ENCODE results near the gene NDST1.

DNA sequence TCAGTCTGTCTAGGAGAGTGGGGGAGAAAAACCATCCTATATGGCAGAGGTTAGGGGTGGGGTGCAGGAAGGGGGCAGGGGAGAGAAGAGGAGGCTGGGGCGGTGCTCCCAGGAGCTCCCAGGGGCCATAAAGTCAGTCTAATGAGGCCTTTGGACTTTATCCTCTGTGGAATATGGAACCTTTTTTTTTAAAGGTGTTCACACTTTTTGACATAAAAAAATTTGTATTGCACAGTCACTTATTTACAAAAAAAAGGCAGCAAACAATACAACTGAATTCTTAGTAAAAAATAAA, 80.6 kb downstream of the NDST1 start:
- TF ChIP-seq, protein P1, sequence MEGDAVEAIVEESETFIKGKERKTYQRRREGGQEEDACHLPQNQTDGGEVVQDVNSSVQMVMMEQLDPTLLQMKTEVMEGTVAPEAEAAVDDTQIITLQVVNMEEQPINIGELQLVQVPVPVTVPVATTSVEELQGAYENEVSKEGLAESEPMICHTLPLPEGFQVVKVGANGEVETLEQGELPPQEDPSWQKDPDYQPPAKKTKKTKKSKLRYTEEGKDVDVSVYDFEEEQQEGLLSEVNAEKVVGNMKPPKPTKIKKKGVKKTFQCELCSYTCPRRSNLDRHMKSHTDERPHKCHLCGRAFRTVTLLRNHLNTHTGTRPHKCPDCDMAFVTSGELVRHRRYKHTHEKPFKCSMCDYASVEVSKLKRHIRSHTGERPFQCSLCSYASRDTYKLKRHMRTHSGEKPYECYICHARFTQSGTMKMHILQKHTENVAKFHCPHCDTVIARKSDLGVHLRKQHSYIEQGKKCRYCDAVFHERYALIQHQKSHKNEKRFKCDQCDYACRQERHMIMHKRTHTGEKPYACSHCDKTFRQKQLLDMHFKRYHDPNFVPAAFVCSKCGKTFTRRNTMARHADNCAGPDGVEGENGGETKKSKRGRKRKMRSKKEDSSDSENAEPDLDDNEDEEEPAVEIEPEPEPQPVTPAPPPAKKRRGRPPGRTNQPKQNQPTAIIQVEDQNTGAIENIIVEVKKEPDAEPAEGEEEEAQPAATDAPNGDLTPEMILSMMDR (IDR thresholded peaks at IDR 0.05): no peak
- no peak for TF ChIP-seq SMC3 (IDR thresholded peaks at IDR 0.05; ENCODE audit: low read depth, low read length)
- no peak for TF ChIP-seq TAF1 (IDR thresholded peaks at IDR 0.05; ENCODE audit: borderline replicate concordance, low read depth, low read length)
- TF ChIP-seq NFIC (IDR thresholded peaks at IDR 0.05; ENCODE audit: borderline replicate concordance): no peak
- TF ChIP-seq POLR2AphosphoS5 (IDR thresholded peaks at IDR 0.05; ENCODE audit: low read depth, low read length): no peak
- TF ChIP-seq, protein P2, sequence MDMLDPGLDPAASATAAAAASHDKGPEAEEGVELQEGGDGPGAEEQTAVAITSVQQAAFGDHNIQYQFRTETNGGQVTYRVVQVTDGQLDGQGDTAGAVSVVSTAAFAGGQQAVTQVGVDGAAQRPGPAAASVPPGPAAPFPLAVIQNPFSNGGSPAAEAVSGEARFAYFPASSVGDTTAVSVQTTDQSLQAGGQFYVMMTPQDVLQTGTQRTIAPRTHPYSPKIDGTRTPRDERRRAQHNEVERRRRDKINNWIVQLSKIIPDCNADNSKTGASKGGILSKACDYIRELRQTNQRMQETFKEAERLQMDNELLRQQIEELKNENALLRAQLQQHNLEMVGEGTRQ (IDR thresholded peaks at IDR 0.05; ENCODE audit: borderline replicate concordance, low read depth, low read length): no peak
- TF ChIP-seq RXRA (IDR thresholded peaks at IDR 0.05; ENCODE audit: borderline replicate concordance, low read depth): no peak
- TF ChIP-seq RCOR1 (IDR thresholded peaks at IDR 0.05; ENCODE audit: low read length): no peak
- no peak for TF ChIP-seq ELF1 (IDR thresholded peaks at IDR 0.05)
- no peak for TF ChIP-seq CHD2 (IDR thresholded peaks at IDR 0.05; ENCODE audit: low read length, partially characterized antibody)
